ENCODE data around the gene HPDL.
"Not testable (repeated sequence)": the region's sequence is repeated elsewhere in the genome, so short reads cannot be mapped to it uniquely, and the experiment has no call there.

The HPDL gene

GRCh38 chr1:45354838-45355237, 28.1 kb downstream of the HPDL start:
- DNase-seq: no peak

GRCh38 chr1:45355683-45356082, 29.0 kb downstream of the HPDL start:
- DNase-seq: no peak

DNA sequence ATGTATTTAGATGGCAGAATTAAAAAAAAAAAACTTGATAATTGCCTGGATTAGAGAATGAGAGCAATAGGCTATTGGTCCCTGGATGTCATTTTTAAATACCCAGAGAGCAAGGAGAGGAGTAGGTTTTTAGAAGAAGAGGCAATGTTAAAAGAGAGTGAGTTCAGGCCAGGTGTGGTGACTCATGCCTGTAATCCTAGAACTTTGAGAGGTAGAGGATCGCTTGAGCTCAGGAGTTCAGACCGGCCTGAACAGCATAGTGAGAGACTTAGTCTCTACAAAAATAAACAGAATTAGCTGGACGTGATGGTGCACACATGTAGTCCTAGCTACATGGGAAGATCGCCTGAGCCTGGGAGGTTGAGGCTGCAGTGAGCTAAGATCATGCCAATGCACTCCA, 29.5 kb downstream of the HPDL start:
- DNase-seq: no peak

DNA sequence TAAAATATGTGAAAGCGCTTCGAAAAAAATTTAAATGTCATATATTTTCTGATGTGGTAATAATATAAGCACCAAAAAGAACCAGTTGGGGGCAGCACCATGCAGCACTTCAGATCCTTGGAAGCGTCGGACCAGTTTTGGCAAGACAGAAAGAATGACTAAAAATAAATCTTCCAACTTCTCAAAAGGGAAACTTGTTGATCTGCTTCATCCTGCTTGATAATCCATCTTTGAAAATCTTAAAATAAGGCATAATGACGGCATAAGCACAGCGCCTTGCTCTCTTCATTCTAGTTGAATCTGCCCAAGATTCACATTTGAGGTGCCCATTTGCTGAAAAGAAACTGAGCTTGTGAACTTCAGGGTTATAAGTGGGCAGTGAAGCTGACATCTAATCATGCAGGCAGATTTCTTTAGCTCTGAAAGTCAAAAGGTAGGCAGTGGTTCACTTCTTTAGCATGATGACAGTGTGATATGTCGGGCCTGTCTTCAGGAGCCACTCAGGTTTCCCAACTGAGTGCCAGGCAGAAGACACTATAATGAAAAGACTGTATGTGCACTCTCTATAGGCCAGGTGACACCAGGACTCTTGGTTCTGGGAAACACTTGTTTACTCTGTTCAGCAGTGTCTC, 33.3 kb downstream of the HPDL start:
- DNase-seq: peak; percentile 68

GRCh38 chr1:45360981-45361380, 34.3 kb downstream of the HPDL start:
- not testable (repeated sequence) for DNase-seq

GRCh38 chr1:45364294-45364693, 37.6 kb downstream of the HPDL start:
- no peak for DNase-seq

DNA sequence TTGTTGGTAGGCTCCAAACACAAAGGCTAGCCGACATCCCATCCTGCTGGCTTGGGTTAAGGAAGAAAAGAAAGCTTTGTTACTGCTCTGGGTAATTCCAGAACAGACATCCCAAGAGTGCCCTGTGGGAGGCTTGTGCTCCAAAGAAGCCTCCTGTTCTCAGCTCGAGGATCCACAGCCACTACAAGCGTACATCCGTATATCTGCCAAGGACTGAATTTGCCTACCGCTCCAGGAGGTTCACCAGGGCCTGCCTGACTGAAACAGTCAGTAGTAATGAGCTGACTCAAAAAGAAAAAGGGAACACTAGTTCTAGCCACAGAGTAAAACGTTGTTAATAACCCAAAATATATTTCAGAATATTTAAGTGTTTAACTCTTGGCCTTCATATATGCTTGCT, 38.4 kb downstream of the HPDL start:
- no peak for DNase-seq

DNA sequence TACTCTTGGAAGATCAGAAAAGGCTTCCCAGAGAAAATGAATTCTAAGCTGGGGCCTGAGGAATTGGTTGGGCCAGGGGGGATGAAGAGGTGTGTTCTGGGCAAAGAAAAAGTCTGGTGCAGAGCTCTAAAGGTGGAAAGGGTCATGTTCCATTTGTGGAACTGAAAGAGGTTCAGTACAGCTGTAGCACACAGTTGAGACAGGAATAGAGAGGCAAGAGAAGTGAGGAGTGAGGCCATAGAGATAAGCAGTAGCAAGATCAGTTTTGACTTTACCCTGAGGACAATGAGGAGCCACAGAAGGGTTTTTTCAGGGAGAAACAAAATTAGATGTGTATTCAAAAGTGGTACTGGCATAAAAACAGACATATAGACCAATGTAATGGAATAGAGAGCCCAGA, 43.9 kb downstream of the HPDL start:
- DNase-seq: no peak

- no peak for DNase-seq
Measured at GRCh38 chr1:45373573-45373972, 46.9 kb downstream of the HPDL start.

- no peak for DNase-seq
Measured at GRCh38 chr1:45375104-45376090, 48.7 kb downstream of the HPDL start.

- DNase-seq: no peak
Measured at GRCh38 chr1:45378184-45378583, 51.5 kb downstream of the HPDL start.
